Measurements from ENCODE around the gene CD300LF. TPM values are rescaled to one million over a fixed set of nuclear protein-coding genes. Genes with fewer than 3 reads are reported as not detected.
A peak's percentile ranks its signal among the peaks of the same experiment; 100 is the strongest.

Gene CD300LF
- total and polyA plus RNA-seq, 9 of the 15 experiments (the other 6 are each of a cell fraction or from before 2014, with no cell fraction given): not detected

DNA sequence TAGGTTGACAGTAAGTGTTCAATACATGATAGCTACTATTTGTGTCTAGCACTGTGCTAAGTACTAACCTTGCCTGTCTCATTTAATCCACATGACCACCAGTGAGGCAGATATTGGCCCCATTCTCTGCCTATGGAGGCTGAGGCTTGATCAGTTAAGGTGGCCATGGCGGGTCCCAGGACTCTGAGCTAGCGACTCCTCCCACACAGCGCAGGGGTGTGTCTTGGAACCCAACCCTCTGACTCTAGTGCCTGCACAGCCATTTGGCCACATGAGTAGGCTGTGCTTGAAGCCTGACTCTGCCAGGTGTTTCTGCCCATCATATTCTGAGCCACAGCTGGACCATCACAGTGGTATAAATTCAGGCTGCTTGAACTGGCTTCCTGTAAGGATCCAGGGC is 42.1 kb upstream of the CD300LF start (continued):
- TF ChIP-seq NRF1 (conservative IDR thresholded peaks at IDR 0.05 in 1 of 2, IDR thresholded peaks at IDR 0.05 in 1 of 2) (peak; percentile 63 to 71), KDM1A (IDR thresholded peaks at IDR 0.05) (peak in 1 of 2 experiments; percentile 67; a peak in 1 of 4 replicates), ZFPM2 (CRISPR knock-in tag; IDR thresholded peaks at IDR 0.05) (no peak), ZFP36 (IDR thresholded peaks at IDR 0.05; ENCODE audit: low read depth, low read length, partially characterized antibody) (peak; percentile 3), SAP30 (IDR thresholded peaks at IDR 0.05; ENCODE audit: borderline replicate concordance, insufficient read depth, low read depth, low read length, poor library complexity, severe bottlenecking) (no peak), ILK (tag; IDR thresholded peaks at IDR 0.05; ENCODE audit: borderline replicate concordance, low read depth) (no peak), YY1 (IDR thresholded peaks at IDR 0.05; ENCODE audit: borderline replicate concordance in 1 of 3, control insufficient read depth in 1 of 3, extremely low read depth in 1 of 3, insufficient read depth in 3 of 3, insufficient read length in 1 of 3, insufficient replicate concordance in 2 of 3, low read depth in 1 of 3, low read length in 2 of 3) (peak in 1 of 3 experiments; percentile 60), BHLHE40 (IDR thresholded peaks at IDR 0.05; ENCODE audit: low read length) (0 out of 2 replicates have a peak, but pooled peaks have one; percentile 13), TBP (optimal IDR thresholded peaks at IDR 0.05; ENCODE audit: low read depth, low read length) (no peak), RCOR1 (IDR thresholded peaks at IDR 0.05; ENCODE audit: borderline replicate concordance in 1 of 2, low read depth in 2 of 2, low read length in 2 of 2) (peak in 1 of 2 experiments; percentile 89; a peak in 2 of 4 replicates), TARDBP (IDR thresholded peaks at IDR 0.05) (no peak), GTF2F1 (IDR thresholded peaks at IDR 0.05; ENCODE audit: low read depth, low read length) (no peak), JUND (IDR thresholded peaks at IDR 0.05; ENCODE audit: borderline replicate concordance, low read depth, low read length) (no peak), JUND (tag; IDR thresholded peaks at IDR 0.05; ENCODE audit: borderline replicate concordance, low read depth, low read length) (peak; percentile 14; the same call in 1 of the 3 replicates), ZNF347 (CRISPR knock-in tag; IDR thresholded peaks at IDR 0.05; ENCODE audit: low read depth) (no peak), NEUROD1 (IDR thresholded peaks at IDR 0.05; ENCODE audit: borderline replicate concordance, low read depth, low read length, partially characterized antibody) (no peak), ZNF217 (CRISPR knock-in tag; IDR thresholded peaks at IDR 0.05) (no peak), CXXC5 (CRISPR knock-in tag; IDR thresholded peaks at IDR 0.05) (0 out of 2 replicates have a peak, but pooled peaks have one; percentile 12), BCOR (IDR thresholded peaks at IDR 0.05) (peak; percentile 90), ZNF668 (CRISPR knock-in tag; IDR thresholded peaks at IDR 0.05) (no peak)
- TF ChIP-seq, protein P1, sequence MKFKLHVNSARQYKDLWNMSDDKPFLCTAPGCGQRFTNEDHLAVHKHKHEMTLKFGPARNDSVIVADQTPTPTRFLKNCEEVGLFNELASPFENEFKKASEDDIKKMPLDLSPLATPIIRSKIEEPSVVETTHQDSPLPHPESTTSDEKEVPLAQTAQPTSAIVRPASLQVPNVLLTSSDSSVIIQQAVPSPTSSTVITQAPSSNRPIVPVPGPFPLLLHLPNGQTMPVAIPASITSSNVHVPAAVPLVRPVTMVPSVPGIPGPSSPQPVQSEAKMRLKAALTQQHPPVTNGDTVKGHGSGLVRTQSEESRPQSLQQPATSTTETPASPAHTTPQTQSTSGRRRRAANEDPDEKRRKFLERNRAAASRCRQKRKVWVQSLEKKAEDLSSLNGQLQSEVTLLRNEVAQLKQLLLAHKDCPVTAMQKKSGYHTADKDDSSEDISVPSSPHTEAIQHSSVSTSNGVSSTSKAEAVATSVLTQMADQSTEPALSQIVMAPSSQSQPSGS (CRISPR knock-in tag; IDR thresholded peaks at IDR 0.05): no peak
- TF ChIP-seq, protein P2, sequence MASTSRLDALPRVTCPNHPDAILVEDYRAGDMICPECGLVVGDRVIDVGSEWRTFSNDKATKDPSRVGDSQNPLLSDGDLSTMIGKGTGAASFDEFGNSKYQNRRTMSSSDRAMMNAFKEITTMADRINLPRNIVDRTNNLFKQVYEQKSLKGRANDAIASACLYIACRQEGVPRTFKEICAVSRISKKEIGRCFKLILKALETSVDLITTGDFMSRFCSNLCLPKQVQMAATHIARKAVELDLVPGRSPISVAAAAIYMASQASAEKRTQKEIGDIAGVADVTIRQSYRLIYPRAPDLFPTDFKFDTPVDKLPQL (IDR thresholded peaks at IDR 0.05; ENCODE audit: extremely low read depth, insufficient read length): no peak
- TF ChIP-seq, protein P3, sequence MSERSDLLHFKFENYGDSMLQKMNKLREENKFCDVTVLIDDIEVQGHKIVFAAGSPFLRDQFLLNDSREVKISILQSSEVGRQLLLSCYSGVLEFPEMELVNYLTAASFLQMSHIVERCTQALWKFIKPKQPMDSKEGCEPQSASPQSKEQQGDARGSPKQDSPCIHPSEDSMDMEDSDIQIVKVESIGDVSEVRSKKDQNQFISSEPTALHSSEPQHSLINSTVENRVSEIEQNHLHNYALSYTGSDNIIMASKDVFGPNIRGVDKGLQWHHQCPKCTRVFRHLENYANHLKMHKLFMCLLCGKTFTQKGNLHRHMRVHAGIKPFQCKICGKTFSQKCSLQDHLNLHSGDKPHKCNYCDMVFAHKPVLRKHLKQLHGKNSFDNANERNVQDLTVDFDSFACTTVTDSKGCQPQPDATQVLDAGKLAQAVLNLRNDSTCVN (CRISPR knock-in tag; IDR thresholded peaks at IDR 0.05): no peak
- TF ChIP-seq, protein P4, sequence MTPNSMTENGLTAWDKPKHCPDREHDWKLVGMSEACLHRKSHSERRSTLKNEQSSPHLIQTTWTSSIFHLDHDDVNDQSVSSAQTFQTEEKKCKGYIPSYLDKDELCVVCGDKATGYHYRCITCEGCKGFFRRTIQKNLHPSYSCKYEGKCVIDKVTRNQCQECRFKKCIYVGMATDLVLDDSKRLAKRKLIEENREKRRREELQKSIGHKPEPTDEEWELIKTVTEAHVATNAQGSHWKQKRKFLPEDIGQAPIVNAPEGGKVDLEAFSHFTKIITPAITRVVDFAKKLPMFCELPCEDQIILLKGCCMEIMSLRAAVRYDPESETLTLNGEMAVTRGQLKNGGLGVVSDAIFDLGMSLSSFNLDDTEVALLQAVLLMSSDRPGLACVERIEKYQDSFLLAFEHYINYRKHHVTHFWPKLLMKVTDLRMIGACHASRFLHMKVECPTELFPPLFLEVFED (CRISPR knock-in tag; conservative IDR thresholded peaks at IDR 0.05): no peak

All from K562 (cell line).